ENCODE measurements around the gene GLIS1.

GRCh38 chr1:53682881-53683280, 56.1 kb downstream of the GLIS1 start:
- no peak for TF ChIP-seq CTCF (IDR thresholded peaks at IDR 0.05)
- TF ChIP-seq POLR2A (IDR thresholded peaks at IDR 0.05): no peak

Data from heart left ventricle (tissue), 13 donors.